Activated naive CD8-positive, alpha-beta T cell treated with anti-CD3 and anti-CD28 coated beads, Interleukin-2, amount 10 ng/mL, durations not matched to agents 7 days and 5 days (primary cell): ENCODE measurements around the gene LSAMP. TPM values are rescaled to one million over a fixed set of nuclear protein-coding genes. Genes with fewer than 3 reads are reported as not detected.
"Not testable (repeated sequence)": the region's sequence is repeated elsewhere in the genome, so short reads cannot be mapped to it uniquely, and the experiment has no call there.

Source experiments
- ATAC-seq: fragments of 150-1000 bp; cut with Tn5 transposase; one replicate; pipeline ENCODE4 v1.10.0; 2021; ENCODE audit warnings: low read depth, moderate library complexity
- POLR2A ChIA-PET: fragments of 350-600 bp; sonication (Branson Sonifier 250); formaldehyde crosslinking; loops from one replicate; lab custom pipeline; 2021; ENCODE audit warnings: antibody characterized with exemption; lab: Charles Lee
- DNase-seq: peaks from one replicate; pipeline ENCODE4 v3.0.0; 2021
- H3K27ac Mint-ChIP-seq: one replicate; pipeline ENCODE4 v1.8.0; 2022; ENCODE audit warnings: mild to moderate bottlenecking, mixed read lengths
- H3K27me3 Mint-ChIP-seq: one replicate; pipeline ENCODE4 v1.8.0; 2022; ENCODE audit warnings: mild to moderate bottlenecking, moderate library complexity, mixed read lengths
- H3K36me3 Mint-ChIP-seq: one replicate; pipeline ENCODE4 v1.8.0; 2021; ENCODE audit warnings: mild to moderate bottlenecking, mixed read lengths
- H3K4me1 Mint-ChIP-seq: one replicate; pipeline ENCODE4 v1.8.0; 2021; ENCODE audit warnings: mixed read lengths
- H3K4me3 Mint-ChIP-seq: one replicate; pipeline ENCODE4 v1.8.0; 2022; ENCODE audit warnings: mild to moderate bottlenecking, moderate library complexity, mixed read lengths
- H3K9me3 Mint-ChIP-seq: one replicate; pipeline ENCODE4 v1.8.0; 2021; ENCODE audit warnings: mixed read lengths
- total RNA-seq, 2 experiments: library from RNA; stranded (reverse); gene quantifications; one replicate each; pipeline ENCODE4 v1.2.3, GENCODE V29; 2021

The LSAMP gene
- total RNA-seq, 2 experiments from 2014 or later, result not detected

- Mint-ChIP-seq H3K27ac (no peak overlapping the region), H3K4me3 (no peak overlapping the region), H3K9me3 (no peaks in the 10 kb centered on the region), H3K27me3 (peaks cover 18% of the 10 kb centered on the region), H3K36me3 (no peaks in the 10 kb centered on the region), H3K4me1 (no peaks in the 10 kb centered on the region)
- DNase-seq (no peak), ATAC-seq (no peak)
- POLR2A ChIA-PET, result no interaction called here
These were observed 586.1 kb downstream of the LSAMP start for GRCh38 chr3:115859002-115859807.

GRCh38 chr3:115857518-115858136, 587.7 kb downstream of the LSAMP start:
- POLR2A ChIA-PET, result no interaction called here
- Mint-ChIP-seq H3K36me3 (no peaks in the 10 kb centered on the region), H3K4me3 (no peak overlapping the region), H3K9me3 (no peaks in the 10 kb centered on the region), H3K4me1 (no peaks in the 10 kb centered on the region), H3K27me3 (peaks cover 14% of the 10 kb centered on the region), H3K27ac (no peak overlapping the region)
- DNase-seq (no peak), ATAC-seq (no peak)

GRCh38 chr3:115855911-115856310, 589.4 kb downstream of the LSAMP start:
- no peak for ATAC-seq
- H3K4me3 Mint-ChIP-seq, result no peak overlapping the region
- peaks cover 26% of the 10 kb centered on the region for H3K27me3 Mint-ChIP-seq
- H3K36me3 Mint-ChIP-seq, result no peaks in the 10 kb centered on the region
- no peak for DNase-seq
- no peak overlapping the region for H3K27ac Mint-ChIP-seq
- H3K9me3 Mint-ChIP-seq, result no peaks in the 10 kb centered on the region
- POLR2A ChIA-PET, result no interaction called here
- H3K4me1 Mint-ChIP-seq, result no peaks in the 10 kb centered on the region

GRCh38 chr3:115853104-115853503, 592.2 kb downstream of the LSAMP start:
- Mint-ChIP-seq H3K36me3 (no peaks in the 10 kb centered on the region), H3K27ac (no peak overlapping the region), H3K9me3 (no peaks in the 10 kb centered on the region), H3K27me3 (peaks cover 17% of the 10 kb centered on the region), H3K4me1 (no peaks in the 10 kb centered on the region), H3K4me3 (no peak overlapping the region)
- POLR2A ChIA-PET, result no interaction called here
- no peak for DNase-seq
- ATAC-seq, result no peak

- H3K36me3 Mint-ChIP-seq, result no peaks in the 10 kb centered on the region
- DNase-seq (no peak), ATAC-seq (no peak)
- peaks cover 15% of the 10 kb centered on the region for H3K27me3 Mint-ChIP-seq
- H3K9me3 Mint-ChIP-seq, result no peaks in the 10 kb centered on the region
- H3K4me3 Mint-ChIP-seq, result no peak overlapping the region
- H3K27ac Mint-ChIP-seq, result no peak overlapping the region
- no peaks in the 10 kb centered on the region for H3K4me1 Mint-ChIP-seq
- POLR2A ChIA-PET, result no interaction called here
These were observed 593.0 kb downstream of the LSAMP start for GRCh38 chr3:115852278-115852677.

- peaks cover 15% of the 10 kb centered on the region for H3K27me3 Mint-ChIP-seq
- H3K4me1 Mint-ChIP-seq, result no peaks in the 10 kb centered on the region
- no peak for ATAC-seq
- POLR2A ChIA-PET, result no interaction called here
- H3K27ac Mint-ChIP-seq, result no peak overlapping the region
- H3K36me3 Mint-ChIP-seq, result no peaks in the 10 kb centered on the region
- no peak overlapping the region for H3K4me3 Mint-ChIP-seq
- no peak for DNase-seq
- no peaks in the 10 kb centered on the region for H3K9me3 Mint-ChIP-seq
These were observed 593.7 kb downstream of the LSAMP start for GRCh38 chr3:115851571-115851970.

GRCh38 chr3:115848641-115849040, 596.6 kb downstream of the LSAMP start:
- Mint-ChIP-seq H3K27me3 (peaks cover 15% of the 10 kb centered on the region), H3K27ac (no peak overlapping the region), H3K36me3 (no peaks in the 10 kb centered on the region), H3K4me1 (no peaks in the 10 kb centered on the region), H3K9me3 (no peaks in the 10 kb centered on the region), H3K4me3 (no peak overlapping the region)
- ATAC-seq, result no peak
- DNase-seq, result no peak
- POLR2A ChIA-PET, result no interaction called here

- POLR2A ChIA-PET, result no interaction called here
- H3K4me3 Mint-ChIP-seq, result no peak overlapping the region
- no peaks in the 10 kb centered on the region for H3K9me3 Mint-ChIP-seq
- DNase-seq, result no peak
- peaks cover 4% of the 10 kb centered on the region for H3K27me3 Mint-ChIP-seq
- no peaks in the 10 kb centered on the region for H3K36me3 Mint-ChIP-seq
- H3K4me1 Mint-ChIP-seq, result no peaks in the 10 kb centered on the region
- no peak overlapping the region for H3K27ac Mint-ChIP-seq
- ATAC-seq, result no peak
These were observed 599.3 kb downstream of the LSAMP start for GRCh38 chr3:115845986-115846385.

- H3K4me3 Mint-ChIP-seq, H3K36me3 Mint-ChIP-seq, DNase-seq, H3K27ac Mint-ChIP-seq, H3K4me1 Mint-ChIP-seq, H3K27me3 Mint-ChIP-seq, POLR2A ChIA-PET, H3K9me3 Mint-ChIP-seq, ATAC-seq: not testable (repeated sequence)
These were observed 600.6 kb downstream of the LSAMP start for GRCh38 chr3:115844729-115845128.

GRCh38 chr3:115843206-115843605, 602.1 kb downstream of the LSAMP start:
- H3K4me3 Mint-ChIP-seq, result no peak overlapping the region
- POLR2A ChIA-PET, result no interaction called here
- no peaks in the 10 kb centered on the region for H3K4me1 Mint-ChIP-seq
- no peak for DNase-seq
- no peaks in the 10 kb centered on the region for H3K36me3 Mint-ChIP-seq
- H3K9me3 Mint-ChIP-seq, result no peaks in the 10 kb centered on the region
- no peak overlapping the region for H3K27ac Mint-ChIP-seq
- H3K27me3 Mint-ChIP-seq, result no peaks in the 10 kb centered on the region
- no peak for ATAC-seq

GRCh38 chr3:115839246-115839645, 606.0 kb downstream of the LSAMP start:
- no peak overlapping the region for H3K4me3 Mint-ChIP-seq
- POLR2A ChIA-PET, result no interaction called here
- H3K4me1 Mint-ChIP-seq, result no peaks in the 10 kb centered on the region
- no peaks in the 10 kb centered on the region for H3K9me3 Mint-ChIP-seq
- H3K27me3 Mint-ChIP-seq, result peaks cover 1% of the 10 kb centered on the region
- no peaks in the 10 kb centered on the region for H3K36me3 Mint-ChIP-seq
- no peak for ATAC-seq
- DNase-seq, result no peak
- H3K27ac Mint-ChIP-seq, result no peak overlapping the region

GRCh38 chr3:115838786-115839185, 606.5 kb downstream of the LSAMP start:
- no peak for DNase-seq
- H3K4me3 Mint-ChIP-seq, result no peak overlapping the region
- H3K27ac Mint-ChIP-seq, result no peak overlapping the region
- peaks cover 4% of the 10 kb centered on the region for H3K27me3 Mint-ChIP-seq
- H3K9me3 Mint-ChIP-seq, result no peaks in the 10 kb centered on the region
- no peak for ATAC-seq
- no peaks in the 10 kb centered on the region for H3K36me3 Mint-ChIP-seq
- H3K4me1 Mint-ChIP-seq, result no peaks in the 10 kb centered on the region
- POLR2A ChIA-PET, result no interaction called here

- DNase-seq (no peak), ATAC-seq (no peak)
- H3K27ac Mint-ChIP-seq, result no peak overlapping the region
- no peaks in the 10 kb centered on the region for H3K9me3 Mint-ChIP-seq
- H3K36me3 Mint-ChIP-seq, result no peaks in the 10 kb centered on the region
- H3K27me3 Mint-ChIP-seq, result peaks cover 8% of the 10 kb centered on the region
- no peaks in the 10 kb centered on the region for H3K4me1 Mint-ChIP-seq
- no peak overlapping the region for H3K4me3 Mint-ChIP-seq
- POLR2A ChIA-PET, result no interaction called here
These were observed 608.3 kb downstream of the LSAMP start for GRCh38 chr3:115836944-115837343.

GRCh38 chr3:115835946-115836345, 609.3 kb downstream of the LSAMP start:
- DNase-seq, result no peak
- peaks cover 16% of the 10 kb centered on the region for H3K27me3 Mint-ChIP-seq
- H3K36me3 Mint-ChIP-seq, result no peaks in the 10 kb centered on the region
- H3K4me3 Mint-ChIP-seq, result no peak overlapping the region
- H3K4me1 Mint-ChIP-seq, result no peaks in the 10 kb centered on the region
- no peaks in the 10 kb centered on the region for H3K9me3 Mint-ChIP-seq
- H3K27ac Mint-ChIP-seq, result no peak overlapping the region
- POLR2A ChIA-PET, result no interaction called here
- no peak for ATAC-seq
